T-cell (primary cell): Measurements from ENCODE around the gene KIAA0513. TPM values are rescaled to one million over a fixed set of nuclear protein-coding genes. Genes with fewer than 3 reads are reported as not detected.

Source experiments
- ATAC-seq, 4 experiments: fragments of 200-7000 bp in 3 of 4; fragments of 150-1000 bp in 1 of 4; cut with Tn5 transposase; replicated peaks in 1 of 4; 1 replicate in 3 of 4; 2 replicates in 1 of 4; pipeline ENCODE4 v1.10.0; 2021; ENCODE audit warnings: moderate library complexity in 3 of 4, mild to moderate bottlenecking in 2 of 4, moderate number of reproducible peaks in 1 of 4
- CTCF ChIA-PET, 2 donors: fragments of 300-600 bp; sonication (Branson Sonifier 250); formaldehyde crosslinking; loops; one replicate each; lab custom pipeline; 2022; ENCODE audit warnings: antibody characterized with exemption in 2 of 2; lab: Charles Lee
- POLR2A ChIA-PET, 2 donors: fragments of 300-600 bp; sonication (Branson Sonifier 250); formaldehyde crosslinking; loops; one replicate each; lab custom pipeline; 2022; ENCODE audit warnings: antibody characterized with exemption in 2 of 2; lab: Charles Lee
- DNase-seq, 35 experiments: peaks; one replicate each; pipeline versions ENCODE4 v3.0.0 to v3.0.0-alpha.2; 2013 to 2023
- H3K27ac ChIP-seq: one replicate; pipeline ENCODE4 v1.5.1; 2013; ENCODE audit warnings: low read length
- H3K27me3 ChIP-seq, 2 experiments: replicated peaks in 1 of 2; 1 replicate in 1 of 2; 2 replicates in 1 of 2; pipeline versions ENCODE4 v1.6.1 to v1.7.0; 2013; ENCODE audit warnings: low read length in 1 of 2, mixed read lengths in 1 of 2; ENCODE audit not compliant: control insufficient read depth in 2 of 2, insufficient read depth in 2 of 2; ENCODE audit errors: extremely low read depth in 1 of 2
- H3K36me3 ChIP-seq, 2 donors: 1 replicate in 1 of 2; 2 replicates in 1 of 2; pipeline versions ENCODE4 v1.6.1 to v1.7.0; 2013; ENCODE audit warnings: low read length in 1 of 2; ENCODE audit not compliant: control insufficient read depth in 2 of 2, insufficient read depth in 1 of 2; ENCODE audit errors: extremely low read depth in 1 of 2
- H3K4me1 ChIP-seq, 2 experiments: 1 replicate in 1 of 2; 2 replicates in 1 of 2; pipeline versions ENCODE4 v1.6.1 to v1.7.0; 2013; ENCODE audit warnings: low read length in 2 of 2, mixed read lengths in 1 of 2; ENCODE audit not compliant: insufficient read depth in 2 of 2, control insufficient read depth in 1 of 2; ENCODE audit errors: extremely low read depth in 1 of 2
- H3K4me3 ChIP-seq, 2 donors: 1 replicate in 1 of 2; 2 replicates in 1 of 2; pipeline versions ENCODE4 v1.5.1 to v1.7.0; 2013; ENCODE audit warnings: mild to moderate bottlenecking in 2 of 2, low read length in 1 of 2, moderate library complexity in 1 of 2; ENCODE audit not compliant: control insufficient read depth in 1 of 2; ENCODE audit errors: extremely low read depth in 1 of 2
- H3K9me3 ChIP-seq: 2 replicates; pipeline ENCODE4 v1.7.0; 2013
- H3K27ac Mint-ChIP-seq, 2 donors: one replicate each; pipeline ENCODE4 v1.8.0; 2020 to 2021; ENCODE audit warnings: mild to moderate bottlenecking in 2 of 2, mixed read lengths in 2 of 2
- H3K27me3 Mint-ChIP-seq, 2 donors: one replicate each; pipeline ENCODE4 v1.8.0; 2021 to 2022; ENCODE audit warnings: mixed read lengths in 2 of 2
- H3K36me3 Mint-ChIP-seq: one replicate; pipeline ENCODE4 v1.8.0; 2021; ENCODE audit warnings: mixed read lengths
- H3K4me1 Mint-ChIP-seq, 3 donors: one replicate each; pipeline ENCODE4 v1.8.0; 2020 to 2022; ENCODE audit warnings: mixed read lengths in 3 of 3, mild to moderate bottlenecking in 1 of 3
- H3K4me3 Mint-ChIP-seq, 3 donors: one replicate each; pipeline ENCODE4 v1.8.0; 2020 to 2022; ENCODE audit warnings: mild to moderate bottlenecking in 3 of 3, mixed read lengths in 3 of 3, moderate library complexity in 3 of 3
- H3K9me3 Mint-ChIP-seq, 3 donors: one replicate each; pipeline ENCODE4 v1.8.0; 2020 to 2022; ENCODE audit warnings: mixed read lengths in 3 of 3
- WGBS: methylation state at CpG from one replicate; pipeline ENCODE4 v1.1.5; 2013; ENCODE audit warnings: missing lambda C conversion rate; ENCODE audit not compliant: insufficient coverage; 5-methylcytosine and 5-hydroxymethylcytosine counted together
- total RNA-seq, 35 experiments: library from RNA in 6 of 35; stranded (reverse) in 6 of 35; fragments of 120-200 nt in 1 of 35; gene quantifications; one replicate each; pipeline versions ENCODE4 v1.2.1 to v1.2.4 and lab custom pipeline; 2013 to 2026

The KIAA0513 gene
- total RNA-seq, 5 donors from 2014 or later (not counting 1 experiment from before 2014, with no cell fraction given), result 9.2 to 19.7 (median 17.2) TPM

- Histone ChIP-seq H3K27me3 (no peaks in the 10 kb centered on the region), H3K36me3 (no peaks in the 10 kb centered on the region), H3K9me3 (no peaks in the 10 kb centered on the region), H3K27ac (no peak overlapping the region), H3K4me1 (peaks cover 5 to 50% of the 10 kb centered on the region in 2 experiments), H3K4me3 (no peak overlapping the region)
- Mint-ChIP-seq H3K27me3 (no peaks in the 10 kb centered on the region), H3K4me3 (no peak overlapping the region), H3K9me3 (no peaks in the 10 kb centered on the region), H3K4me1 (peaks cover 69 to 77% (median 74%) of the 10 kb centered on the region in 3 donors), H3K36me3 (peaks cover 15% of the 10 kb centered on the region), H3K27ac (no peak overlapping the region)
- CTCF ChIA-PET, result no interaction called here
- DNase-seq, result no peak
- POLR2A ChIA-PET, result interaction anchor here (0.6 to 0.7 kb wide), 2 partner anchors 49 to 184 kb away, joined by 4 read pairs; no protein-coding TSS in a partner anchor
- no peak for ATAC-seq
- WGBS, result 98% methylated on average over 5 of the region's 7 CpGs
Measured at GRCh38 chr16:85007496-85008214, 19.9 kb upstream of the KIAA0513 start.

- no peak overlapping the region for H3K27ac ChIP-seq
- no peaks in the 10 kb centered on the region for H3K9me3 ChIP-seq
- Mint-ChIP-seq H3K27me3 (no peaks in the 10 kb centered on the region), H3K9me3 (no peaks in the 10 kb centered on the region), H3K4me3 (peak overlapping the region in 1 of 3 donors; percentile 95), H3K4me1 (peaks cover 64 to 71% (median 68%) of the 10 kb centered on the region in 3 donors), H3K27ac (no peak overlapping the region), H3K36me3 (peaks cover 12% of the 10 kb centered on the region)
- ATAC-seq (no peak), DNase-seq (no peak)
- H3K4me3 ChIP-seq, result no peak overlapping the region
- H3K4me1 ChIP-seq, result peaks cover 5 to 44% of the 10 kb centered on the region in 2 experiments
- POLR2A ChIA-PET, result interaction anchor here (0.6 to 0.7 kb wide), 2 partner anchors 48 to 184 kb away, joined by 4 read pairs; no protein-coding TSS in a partner anchor
- no peaks in the 10 kb centered on the region for H3K27me3 ChIP-seq
- WGBS, result 85% methylated on average over 2 of the region's 3 CpGs
- no peaks in the 10 kb centered on the region for H3K36me3 ChIP-seq
- CTCF ChIA-PET, result no interaction called here
Measured at GRCh38 chr16:85008271-85008670, 19.3 kb upstream of the KIAA0513 start.

- H3K9me3 ChIP-seq, result no peaks in the 10 kb centered on the region
- H3K9me3 Mint-ChIP-seq, result no peaks in the 10 kb centered on the region
- DNase-seq (no peak), ATAC-seq (no peak)
- H3K4me3 ChIP-seq, result peak overlapping the region; percentile 97 to 98
- ChIA-PET CTCF (interaction anchor here (0.5 to 2.3 kb wide), 6 partner anchors 17 to 523 kb away, joined by 3 to 12 read pairs (median 6); partner anchors contain the start of gene KIAA0513 (in 1 of the 2)), POLR2A (interaction anchor here (0.6 to 4.5 kb wide), 7 partner anchors 16 to 241 kb away, joined by 4 to 19 read pairs (median 6); partner anchors contain the start of gene KIAA0513 (in 1 of the 2))
- H3K4me3 Mint-ChIP-seq, result peak overlapping the region; percentile 92 to 97 (median 95)
- peaks cover 46 to 49% (median 47%) of the 10 kb centered on the region in 3 donors for H3K4me1 Mint-ChIP-seq
- H3K4me1 ChIP-seq, result peaks cover 5 to 30% of the 10 kb centered on the region in 2 experiments
- peak overlapping the region; percentile 90 to 93 for H3K27ac Mint-ChIP-seq
- peaks cover 0 to 2% of the 10 kb centered on the region in 2 experiments for H3K27me3 ChIP-seq
- no peaks in the 10 kb centered on the region for H3K27me3 Mint-ChIP-seq
- H3K36me3 Mint-ChIP-seq, result peaks cover 7% of the 10 kb centered on the region
- no peaks in the 10 kb centered on the region for H3K36me3 ChIP-seq
- peak overlapping the region; percentile 56 for H3K27ac ChIP-seq
- 62% methylated on average over 3 of the region's 9 CpGs for WGBS
Measured at GRCh38 chr16:85010446-85010930, 17.1 kb upstream of the KIAA0513 start.

- ATAC-seq (peak; percentile 93 to 96 (median 94)), DNase-seq (peak; percentile 67 to 94 (median 81))
- H3K4me3 Mint-ChIP-seq, result peak within 1 kb of the TSS; percentile 95 to 97 (median 97)
- H3K27me3 Mint-ChIP-seq, result no peaks in the 10 kb centered on the region
- H3K4me1 Mint-ChIP-seq, result peaks cover 40 to 45% (median 44%) of the 10 kb centered on the region in 3 donors
- WGBS, result under 1% methylated on average over 86 of the region's 86 CpGs
- Histone ChIP-seq H3K27ac (peak within 1 kb of the TSS; percentile 99), H3K4me1 (peaks cover 5 to 24% of the 10 kb centered on the region in 2 experiments), H3K36me3 (no peaks in the 10 kb centered on the region), H3K9me3 (no peaks in the 10 kb centered on the region), H3K4me3 (peak within 1 kb of the TSS; percentile 97 to 98), H3K27me3 (peaks cover 0 to 3% of the 10 kb centered on the region in 2 experiments)
- POLR2A ChIA-PET, result interaction anchor here (0.6 to 4.5 kb wide), 7 partner anchors 16 to 896 kb away, joined by 3 to 19 read pairs (median 7); partner anchors contain the start of gene KIAA0513 (in 1 of the 2)
- H3K9me3 Mint-ChIP-seq, result no peaks in the 10 kb centered on the region
- CTCF ChIA-PET, result interaction anchor here (0.5 to 2.3 kb wide), 8 partner anchors 16 to 522 kb away, joined by 3 to 12 read pairs (median 4); partner anchors contain the start of gene KIAA0513 (in 1 of the 2)
- peaks cover 3% of the 10 kb centered on the region for H3K36me3 Mint-ChIP-seq
- peak within 1 kb of the TSS; percentile 97 for H3K27ac Mint-ChIP-seq
Measured at GRCh38 chr16:85010931-85011845, 16.4 kb upstream of the KIAA0513 start, which contains the start of gene ZDHHC7. ZDHHC7 (minus strand) TSS chr16:85011535; CDS start chr16:84990618, 20,917 bp downstream.

GRCh38 chr16:85011846-85012284 is 15.7 kb upstream of the KIAA0513 start:
- H3K4me1 ChIP-seq, result peaks cover 7 to 29% of the 10 kb centered on the region in 2 experiments
- POLR2A ChIA-PET, result interaction anchor here (0.6 to 4.5 kb wide), 4 partner anchors 15 to 896 kb away, joined by 3 to 19 read pairs (median 8); partner anchors contain the start of gene KIAA0513 (in 1 of the 2)
- Mint-ChIP-seq H3K27me3 (no peaks in the 10 kb centered on the region), H3K27ac (peak overlapping the region; percentile 97), H3K9me3 (no peaks in the 10 kb centered on the region), H3K4me1 (peaks cover 39 to 48% (median 46%) of the 10 kb centered on the region in 3 donors), H3K4me3 (peak overlapping the region; percentile 95 to 97 (median 95)), H3K36me3 (peaks cover under 1% of the 10 kb centered on the region)
- H3K27me3 ChIP-seq, result peaks cover 0 to 3% of the 10 kb centered on the region in 2 experiments
- WGBS, result 21% methylated on average over 14 of the region's 17 CpGs
- H3K4me3 ChIP-seq, result peak overlapping the region; percentile 97 to 98
- CTCF ChIA-PET, result interaction anchor here (0.7 to 2.3 kb wide), 4 partner anchors 16 to 369 kb away, joined by 4 to 12 read pairs (median 7); partner anchors contain the start of gene KIAA0513 (in 1 of the 2)
- H3K36me3 ChIP-seq, result no peaks in the 10 kb centered on the region
- peak overlapping the region; percentile 99 for H3K27ac ChIP-seq
- no peaks in the 10 kb centered on the region for H3K9me3 ChIP-seq
- DNase-seq (no peak), ATAC-seq (peak in 1 of 4 experiments; percentile 1)
